SK-N-DZ (cell line): ENCODE results near the gene NUTM1.

ENCODE experiments used
- small RNA-seq, 2 experiments: library from RNA; depleted of rRNA; stranded (forward); fragments of <200 nt; gene quantifications; one replicate each; pipeline ENCODE3, GENCODE V24; 2014

Gene NUTM1

Small RNAs within 50 kb of the gene (small RNA-seq; reads per million reads assigned to genes)
- gene MIR1233-1 (0 reads per million in 2 experiments), gene RF00019 (0 reads per million in 2 experiments)
